MCF 10A (cell line): ENCODE data around the gene TMEM248. TPM values are rescaled to one million over a fixed set of nuclear protein-coding genes. Genes with fewer than 3 reads are reported as not detected.

Source experiments
- BruUV-seq: library from RNA; stranded (reverse); fragments of 400-500 nt; replicated peaks from 2 replicates; lab custom pipeline; 2021; lab: Mats Ljungman, UMichigan
- CTCF ChIA-PET: fragments of 300-600 bp; sonication (Branson Sonifier 250); formaldehyde crosslinking; extraction: SDS; loops from one replicate; lab custom pipeline; 2021; ENCODE audit warnings: antibody characterized with exemption, inconsistent platforms; lab: Yijun Ruan, JAX
- POLR2A ChIA-PET: fragments of 300-600, 350-650 bp; sonication (Branson Sonifier 250); formaldehyde crosslinking; extraction: SDS; loops from one replicate; lab custom pipeline; 2020; ENCODE audit warnings: antibody characterized with exemption, inconsistent platforms; lab: Yijun Ruan, JAX
- DNase-seq: peaks from one replicate; pipeline ENCODE4 v3.0.0-alpha.2; 2018; ENCODE audit not compliant: unreplicated experiment
- H3K27ac Mint-ChIP-seq: one replicate; pipeline ENCODE4 v1.8.0; 2022; ENCODE audit warnings: mild to moderate bottlenecking, low read depth, mixed read lengths; ENCODE audit not compliant: unreplicated experiment
- H3K27me3 Mint-ChIP-seq: one replicate; pipeline ENCODE4 v1.8.0; 2022; ENCODE audit warnings: mixed read lengths; ENCODE audit not compliant: insufficient read depth, unreplicated experiment
- H3K36me3 Mint-ChIP-seq: one replicate; pipeline ENCODE4 v1.8.0; 2022; ENCODE audit warnings: mild to moderate bottlenecking, moderate library complexity, mixed read lengths; ENCODE audit not compliant: insufficient read depth, unreplicated experiment
- H3K4me1 Mint-ChIP-seq: one replicate; pipeline ENCODE4 v1.8.0; 2022; ENCODE audit warnings: mixed read lengths; ENCODE audit not compliant: insufficient read depth, unreplicated experiment
- H3K4me3 Mint-ChIP-seq: one replicate; pipeline ENCODE4 v1.8.0; 2022; ENCODE audit warnings: mild to moderate bottlenecking, moderate library complexity, mixed read lengths; ENCODE audit not compliant: unreplicated experiment
- H3K9me3 Mint-ChIP-seq: one replicate; pipeline ENCODE4 v1.8.0; 2022; ENCODE audit warnings: mixed read lengths; ENCODE audit not compliant: unreplicated experiment
- intact Hi-C: fragments of 100-400 bp; cut with micrococcal nuclease; formaldehyde crosslinking; loops from 2 replicates; pipeline ENCODE4 v1.14.1; 2022
- total RNA-seq: library from RNA; stranded (reverse); gene quantifications from 2 replicates; pipeline ENCODE4 v1.2.3, GENCODE V29; 2022
- TF ChIP-seq, protein P1 (sequence below): fragments of 200-600 bp; IDR thresholded peaks from one replicate; pipeline ENCODE4 v1.8.0; 2022; ENCODE audit warnings: antibody characterized with exemption, mild to moderate bottlenecking; ENCODE audit not compliant: unreplicated experiment

Gene TMEM248
- total RNA-seq, 1 experiment from 2014 or later = 75.7 TPM

DNA sequence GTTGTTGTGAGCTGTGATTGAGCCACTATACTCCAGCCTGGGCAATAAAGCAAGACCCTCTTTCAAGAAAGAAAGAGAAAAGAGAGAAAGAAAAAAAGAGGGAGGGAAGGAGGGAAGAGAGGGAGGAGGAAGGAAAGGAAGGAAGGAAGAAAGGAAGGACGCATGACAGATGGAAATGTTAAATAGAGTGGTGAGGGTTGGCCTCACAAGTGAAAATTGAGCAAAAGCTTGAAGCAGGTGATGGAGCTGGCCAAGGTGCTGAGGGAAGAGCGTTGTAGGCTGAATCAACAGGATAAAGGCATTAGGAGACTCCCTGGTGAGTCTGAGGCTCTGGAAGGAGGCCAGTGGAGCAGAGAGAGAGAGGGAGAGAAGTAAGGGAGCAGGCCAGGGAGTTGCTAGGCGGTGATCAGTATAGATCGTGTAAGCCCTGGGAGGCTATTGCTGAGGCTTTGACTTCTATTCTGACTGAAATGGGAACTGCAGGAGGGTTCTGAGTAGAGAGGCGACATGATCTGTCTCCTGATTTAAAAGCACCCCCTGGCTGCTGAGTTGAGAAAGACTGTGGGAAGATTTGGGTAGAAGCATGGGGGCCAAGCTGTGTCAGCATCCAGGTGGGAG lies 26.5 kb upstream of the TMEM248 start:
- ChIA-PET POLR2A (interaction anchor here (0.7 kb wide), 1 partner anchor 19 kb away, joined by 4 read pairs; no protein-coding TSS in a partner anchor), CTCF (interaction anchor here (0.6 to 1.2 kb wide), 9 partner anchors 10 to 305 kb away, joined by 3 to 5 read pairs (median 3); no protein-coding TSS in a partner anchor)
- Mint-ChIP-seq H3K4me1 (no peaks in the 10 kb centered on the region), H3K27ac (no peak overlapping the region), H3K36me3 (peaks cover 14% of the 10 kb centered on the region), H3K9me3 (no peaks in the 10 kb centered on the region), H3K27me3 (no peaks in the 10 kb centered on the region), H3K4me3 (no peak overlapping the region)
- BruUV-seq = no TSS peak
- intact Hi-C loops = no loop called here
- TF ChIP-seq, protein P1, sequence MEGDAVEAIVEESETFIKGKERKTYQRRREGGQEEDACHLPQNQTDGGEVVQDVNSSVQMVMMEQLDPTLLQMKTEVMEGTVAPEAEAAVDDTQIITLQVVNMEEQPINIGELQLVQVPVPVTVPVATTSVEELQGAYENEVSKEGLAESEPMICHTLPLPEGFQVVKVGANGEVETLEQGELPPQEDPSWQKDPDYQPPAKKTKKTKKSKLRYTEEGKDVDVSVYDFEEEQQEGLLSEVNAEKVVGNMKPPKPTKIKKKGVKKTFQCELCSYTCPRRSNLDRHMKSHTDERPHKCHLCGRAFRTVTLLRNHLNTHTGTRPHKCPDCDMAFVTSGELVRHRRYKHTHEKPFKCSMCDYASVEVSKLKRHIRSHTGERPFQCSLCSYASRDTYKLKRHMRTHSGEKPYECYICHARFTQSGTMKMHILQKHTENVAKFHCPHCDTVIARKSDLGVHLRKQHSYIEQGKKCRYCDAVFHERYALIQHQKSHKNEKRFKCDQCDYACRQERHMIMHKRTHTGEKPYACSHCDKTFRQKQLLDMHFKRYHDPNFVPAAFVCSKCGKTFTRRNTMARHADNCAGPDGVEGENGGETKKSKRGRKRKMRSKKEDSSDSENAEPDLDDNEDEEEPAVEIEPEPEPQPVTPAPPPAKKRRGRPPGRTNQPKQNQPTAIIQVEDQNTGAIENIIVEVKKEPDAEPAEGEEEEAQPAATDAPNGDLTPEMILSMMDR = no peak
- DNase-seq = peak; percentile 33

GRCh38 chr7:66896441-66896840 lies 24.6 kb upstream of the TMEM248 start:
- intact Hi-C loops = no loop called here
- Mint-ChIP-seq H3K27ac (no peak overlapping the region), H3K36me3 (peaks cover 7% of the 10 kb centered on the region), H3K4me3 (no peak overlapping the region), H3K4me1 (no peaks in the 10 kb centered on the region), H3K27me3 (no peaks in the 10 kb centered on the region), H3K9me3 (no peaks in the 10 kb centered on the region)
- CTCF ChIA-PET = no interaction called here
- no TSS peak for BruUV-seq
- TF ChIP-seq, protein P1 = no peak
- POLR2A ChIA-PET = no interaction called here
- no peak for DNase-seq

DNA sequence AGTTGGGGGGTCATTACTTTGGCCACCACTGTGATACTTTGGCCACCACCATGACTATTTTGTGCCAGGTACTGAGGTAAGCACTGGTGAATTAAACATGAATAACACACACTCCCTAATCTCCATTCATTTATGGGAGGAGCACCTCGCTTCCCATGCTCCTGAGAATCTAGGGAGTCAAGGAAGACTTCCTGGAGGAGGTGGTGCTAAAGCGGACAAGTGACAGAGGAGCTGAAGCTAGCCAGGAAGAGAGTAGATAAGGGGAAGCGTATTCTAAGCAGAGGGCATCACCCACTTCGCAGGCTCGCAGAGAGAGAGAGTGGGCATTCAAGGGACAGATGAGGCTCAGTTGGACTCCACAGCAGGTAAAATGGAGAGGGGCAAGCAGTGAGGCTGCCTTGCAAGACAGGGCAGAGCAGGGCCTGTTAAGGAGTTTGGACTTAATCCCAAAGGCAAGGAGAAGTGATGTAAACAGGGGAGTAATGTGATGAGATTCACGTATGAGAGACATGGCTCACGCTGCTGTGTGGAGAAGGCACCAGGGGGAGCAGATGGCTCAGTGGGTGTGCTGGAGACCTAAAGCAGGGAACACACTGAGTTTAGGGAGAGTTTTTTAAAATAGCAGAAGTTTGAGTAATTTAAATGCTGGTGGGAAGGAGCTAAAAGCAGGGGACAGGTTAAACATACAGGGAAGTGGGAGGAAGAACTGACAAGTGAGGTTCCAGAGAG lies 21.3 kb upstream of the TMEM248 start:
- H3K27me3 Mint-ChIP-seq = no peaks in the 10 kb centered on the region
- H3K27ac Mint-ChIP-seq = no peak overlapping the region
- H3K9me3 Mint-ChIP-seq = no peaks in the 10 kb centered on the region
- intact Hi-C loops = no loop called here
- no peak for DNase-seq
- no TSS peak for BruUV-seq
- CTCF ChIA-PET = no interaction called here
- H3K36me3 Mint-ChIP-seq = peaks cover 22% of the 10 kb centered on the region
- H3K4me1 Mint-ChIP-seq = no peaks in the 10 kb centered on the region
- POLR2A ChIA-PET = no interaction called here
- TF ChIP-seq, protein P1 = no peak
- no peak overlapping the region for H3K4me3 Mint-ChIP-seq
